A673 (cell line): ENCODE measurements around the gene UBE2D2. TPM values are rescaled to one million over a fixed set of nuclear protein-coding genes. Genes with fewer than 3 reads are reported as not detected.

Experiments
- BruUV-seq: library from RNA; stranded (reverse); fragments of 400-500 nt; replicated peaks from 2 replicates; lab custom pipeline; 2021; lab: Mats Ljungman, UMichigan
- CTCF ChIA-PET: fragments of 300-600 bp; sonication (Branson Sonifier 250); formaldehyde crosslinking; loops from one replicate; lab custom pipeline; 2022; ENCODE audit warnings: antibody characterized with exemption; lab: Charles Lee
- POLR2A ChIA-PET: fragments of 300-600 bp; sonication (Branson Sonifier 250); formaldehyde crosslinking; loops from one replicate; lab custom pipeline; 2022; ENCODE audit warnings: antibody characterized with exemption; ENCODE audit not compliant: low non-redundant PET; lab: Charles Lee
- DNase-seq: peaks from one replicate; pipeline ENCODE4 v3.0.0-alpha.2; 2015; ENCODE audit warnings: low spot score
- H3K27ac ChIP-seq: fragments of 200-600 bp; sonication (generic); 2 replicates; pipeline ENCODE4 v1.5.1; 2016; ENCODE audit warnings: mixed run types, low read depth, mild to moderate bottlenecking, mixed read lengths, antibody characterized with exemption, low read length; ENCODE audit not compliant: poor library complexity, severe bottlenecking
- H3K27me3 ChIP-seq: fragments of 200-600 bp; sonication (generic); replicated peaks from 2 replicates; pipeline ENCODE4 v1.6.1; 2017; ENCODE audit warnings: mixed run types, low read depth, mild to moderate bottlenecking, mixed read lengths, antibody characterized with exemption, low read length; ENCODE audit not compliant: insufficient read depth, poor library complexity
- H3K36me3 ChIP-seq: fragments of 200-600 bp; sonication (generic); 2 replicates; pipeline ENCODE4 v1.6.1; 2016; ENCODE audit warnings: mixed run types, mild to moderate bottlenecking, mixed read lengths, antibody characterized with exemption, low read length; ENCODE audit not compliant: insufficient read depth, poor library complexity, severe bottlenecking
- H3K4me1 ChIP-seq: fragments of 200-600 bp; sonication (generic); 2 replicates; pipeline ENCODE4 v1.6.1; 2017; ENCODE audit warnings: mixed run types, mild to moderate bottlenecking, mixed read lengths, antibody characterized with exemption, low read length; ENCODE audit not compliant: insufficient read depth, poor library complexity, severe bottlenecking
- H3K4me3 ChIP-seq: fragments of 200-600 bp; sonication (generic); 2 replicates; pipeline ENCODE4 v1.5.1; 2016; ENCODE audit warnings: low read depth, mixed run types, mild to moderate bottlenecking, mixed read lengths, low read length; ENCODE audit not compliant: poor library complexity, severe bottlenecking
- H3K9me3 ChIP-seq: fragments of 200-600 bp; sonication (generic); 2 replicates; pipeline ENCODE4 v1.6.1; 2016; ENCODE audit warnings: mixed run types, low read depth, mild to moderate bottlenecking, mixed read lengths, antibody characterized with exemption, low read length; ENCODE audit not compliant: poor library complexity, severe bottlenecking
- EZH2 ChIP-seq: fragments of 200-600 bp; sonication (generic); IDR thresholded peaks from 2 replicates; pipeline ENCODE4 v1.6.1; 2017; ENCODE audit warnings: borderline replicate concordance, low read depth, mild to moderate bottlenecking, mixed read lengths, antibody characterized with exemption, low read length; ENCODE audit not compliant: poor library complexity, severe bottlenecking
- intact Hi-C: fragments of 100-400 bp; cut with micrococcal nuclease; formaldehyde crosslinking; loops from one replicate; pipeline ENCODE4 v1.10.0; 2022; ENCODE audit not compliant: unreplicated experiment
- total RNA-seq: library from RNA; stranded (reverse); gene quantifications from 2 replicates; pipeline ENCODE4 v1.2.3, GENCODE V29; 2021
- TF ChIP-seq, protein P1 (sequence below): fragments of 300-800, 200-600 bp; sonication (generic); conservative IDR thresholded peaks from 2 replicates; pipeline ENCODE4 v1.5.1; 2017; ENCODE audit warnings: low read depth, mild to moderate bottlenecking, antibody characterized with exemption, low read length, moderate library complexity, mixed read lengths

The UBE2D2 gene
- total RNA-seq, 1 experiment from 2014 or later, result 186 TPM

DNA sequence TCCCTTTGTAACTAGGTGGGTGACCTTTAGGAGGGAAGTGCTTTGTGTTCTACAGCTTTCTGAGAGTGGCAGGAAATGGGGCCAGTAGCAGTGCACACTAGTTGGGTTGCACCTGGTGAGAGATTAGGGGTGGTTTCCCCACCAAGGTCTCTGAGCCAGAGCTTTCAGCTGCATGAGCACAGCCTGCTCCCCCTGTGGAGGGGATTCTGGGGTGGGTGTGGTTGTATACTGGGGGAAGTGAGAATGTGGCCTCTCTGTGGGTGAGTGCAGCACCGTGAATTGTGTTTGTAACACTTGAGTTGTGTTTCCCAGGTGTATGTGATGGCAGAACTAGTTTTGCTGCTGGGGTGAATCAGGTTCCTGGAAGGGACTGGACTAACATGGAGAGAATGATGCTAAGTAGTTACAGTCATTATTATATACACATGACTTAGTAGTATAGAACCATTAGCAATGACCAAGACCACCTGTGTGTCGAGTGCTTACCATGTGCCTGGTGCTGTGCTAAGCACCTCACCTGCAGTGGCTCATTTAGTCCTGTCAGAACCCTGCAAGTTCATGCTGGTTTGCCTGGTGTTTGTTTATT lies 75.2 kb downstream of the UBE2D2 start:
- no peak for TF ChIP-seq EZH2
- TF ChIP-seq, protein P1, sequence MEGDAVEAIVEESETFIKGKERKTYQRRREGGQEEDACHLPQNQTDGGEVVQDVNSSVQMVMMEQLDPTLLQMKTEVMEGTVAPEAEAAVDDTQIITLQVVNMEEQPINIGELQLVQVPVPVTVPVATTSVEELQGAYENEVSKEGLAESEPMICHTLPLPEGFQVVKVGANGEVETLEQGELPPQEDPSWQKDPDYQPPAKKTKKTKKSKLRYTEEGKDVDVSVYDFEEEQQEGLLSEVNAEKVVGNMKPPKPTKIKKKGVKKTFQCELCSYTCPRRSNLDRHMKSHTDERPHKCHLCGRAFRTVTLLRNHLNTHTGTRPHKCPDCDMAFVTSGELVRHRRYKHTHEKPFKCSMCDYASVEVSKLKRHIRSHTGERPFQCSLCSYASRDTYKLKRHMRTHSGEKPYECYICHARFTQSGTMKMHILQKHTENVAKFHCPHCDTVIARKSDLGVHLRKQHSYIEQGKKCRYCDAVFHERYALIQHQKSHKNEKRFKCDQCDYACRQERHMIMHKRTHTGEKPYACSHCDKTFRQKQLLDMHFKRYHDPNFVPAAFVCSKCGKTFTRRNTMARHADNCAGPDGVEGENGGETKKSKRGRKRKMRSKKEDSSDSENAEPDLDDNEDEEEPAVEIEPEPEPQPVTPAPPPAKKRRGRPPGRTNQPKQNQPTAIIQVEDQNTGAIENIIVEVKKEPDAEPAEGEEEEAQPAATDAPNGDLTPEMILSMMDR, result no peak
- peak overlapping the region; percentile 38 for H3K27ac ChIP-seq
- CTCF ChIA-PET, result interaction anchor here (0.6 to 2.5 kb wide), 8 partner anchors 12 to 140 kb away, joined by 3 to 20 read pairs (median 8); partner anchors contain the start of gene CXXC5
- POLR2A ChIA-PET, result interaction anchor here (0.7 kb wide), 1 partner anchor 74 kb away, joined by 3 read pairs; no protein-coding TSS in a partner anchor
- intact Hi-C loops, result loop anchor here (10.0 kb wide), 1 partner anchor 209 kb away; no protein-coding TSS in a partner anchor
- BruUV-seq, result no TSS peak
- peaks cover 35% of the 10 kb centered on the region for H3K4me1 ChIP-seq
- H3K36me3 ChIP-seq, result no peaks in the 10 kb centered on the region
- no peaks in the 10 kb centered on the region for H3K27me3 ChIP-seq
- no peak overlapping the region for H3K4me3 ChIP-seq
- H3K9me3 ChIP-seq, result no peaks in the 10 kb centered on the region
- no peak for DNase-seq

DNA sequence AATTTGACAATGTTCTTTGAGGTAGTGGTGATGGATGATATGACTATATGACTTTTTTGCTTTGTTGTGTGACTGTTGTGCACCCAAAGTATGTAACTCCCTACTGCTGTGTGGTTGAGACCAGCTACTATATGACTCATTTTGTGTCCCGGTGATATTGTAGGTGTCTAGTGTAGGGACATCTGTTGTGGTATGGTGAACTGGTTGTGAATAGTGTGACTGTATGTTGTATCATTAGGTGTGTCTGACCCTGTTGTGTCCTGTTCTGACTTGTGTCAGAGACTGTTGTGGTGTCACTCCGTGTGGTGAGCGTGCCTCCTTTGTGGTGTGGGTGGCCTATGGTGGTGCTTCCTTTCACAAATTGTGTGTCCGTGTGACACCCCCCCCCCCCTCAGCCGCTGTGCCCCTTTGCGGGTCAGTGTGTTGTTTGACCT lies 75.9 kb downstream of the UBE2D2 start:
- TF ChIP-seq, protein P1, result no peak
- TF ChIP-seq EZH2, result no peak
- BruUV-seq, result no TSS peak
- Histone ChIP-seq H3K27ac (peak overlapping the region; percentile 58), H3K27me3 (no peaks in the 10 kb centered on the region), H3K36me3 (no peaks in the 10 kb centered on the region), H3K9me3 (no peaks in the 10 kb centered on the region), H3K4me1 (peaks cover 39% of the 10 kb centered on the region), H3K4me3 (peak overlapping the region; percentile 49)
- intact Hi-C loops, result loop anchor here (1.0 to 10.0 kb wide), 2 partner anchors 11 to 208 kb away; partner anchors contain the start of gene CXXC5
- ChIA-PET CTCF (interaction anchor here (1.1 to 1.3 kb wide), 3 partner anchors 11 to 129 kb away, joined by 5 to 13 read pairs (median 12); partner anchors contain the start of gene CXXC5), POLR2A (interaction anchor here (0.7 kb wide), 1 partner anchor 23 kb away, joined by 4 read pairs; no protein-coding TSS in a partner anchor)
- DNase-seq, result no peak

DNA sequence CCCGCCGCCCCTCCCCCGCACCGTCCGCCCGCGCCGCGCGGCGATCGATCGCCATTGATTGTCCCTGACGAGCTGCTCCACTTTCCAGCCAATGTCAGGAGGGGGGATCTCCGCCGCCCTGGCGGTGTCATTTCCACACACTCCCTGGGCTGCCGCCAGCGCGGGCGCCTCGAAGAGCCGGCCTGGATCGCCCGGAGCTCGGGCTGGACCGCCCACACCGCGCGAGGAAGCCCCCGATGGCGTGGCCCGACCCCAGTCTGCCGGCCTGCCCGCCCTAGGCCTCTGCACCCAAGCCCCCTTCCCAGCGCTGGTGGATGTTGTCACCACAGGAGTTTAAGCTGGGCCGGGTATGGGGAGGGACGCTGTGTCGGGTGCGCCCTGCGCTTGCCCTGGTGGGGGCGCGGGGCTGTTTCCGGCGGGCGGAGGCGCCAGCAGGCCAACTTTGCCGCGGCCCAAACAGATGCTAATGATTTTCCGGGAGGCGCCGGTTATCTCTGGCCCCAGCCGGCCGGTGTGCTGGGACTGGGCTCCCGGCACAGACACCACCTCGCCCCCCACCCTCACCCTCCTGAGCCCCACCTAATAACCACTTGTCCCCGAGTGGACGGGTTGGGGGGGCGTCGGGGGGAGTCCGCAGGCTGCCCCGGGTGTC lies 76.4 kb downstream of the UBE2D2 start:
- Histone ChIP-seq H3K27me3 (no peaks in the 10 kb centered on the region), H3K4me1 (peaks cover 43% of the 10 kb centered on the region), H3K9me3 (no peaks in the 10 kb centered on the region), H3K27ac (peak overlapping the region; percentile 58), H3K36me3 (no peaks in the 10 kb centered on the region), H3K4me3 (peak overlapping the region; percentile 49)
- ChIA-PET POLR2A (interaction anchor here (0.7 kb wide), 1 partner anchor 23 kb away, joined by 4 read pairs; no protein-coding TSS in a partner anchor), CTCF (interaction anchor here (1.1 to 1.3 kb wide), 3 partner anchors 11 to 128 kb away, joined by 5 to 13 read pairs (median 12); partner anchors contain the start of gene CXXC5)
- no TSS peak for BruUV-seq
- TF ChIP-seq EZH2, result no peak
- TF ChIP-seq, protein P1, result peak; percentile 43
- DNase-seq, result peak; percentile 88
- intact Hi-C loops, result loop anchor here (1.0 to 10.0 kb wide), 2 partner anchors 11 to 207 kb away; partner anchors contain the start of gene CXXC5
